ENCODE results near the gene QSOX2. TPM values are rescaled to one million over a fixed set of nuclear protein-coding genes. Genes with fewer than 3 reads are reported as not detected.
A peak's percentile ranks its signal among the peaks of the same experiment; 100 is the strongest.

QSOX2 gene
- polyA plus RNA-seq, 2 of the 4 experiments (the other 2 are of a cell fraction), result 22.3 to 30.2 TPM

DNA sequence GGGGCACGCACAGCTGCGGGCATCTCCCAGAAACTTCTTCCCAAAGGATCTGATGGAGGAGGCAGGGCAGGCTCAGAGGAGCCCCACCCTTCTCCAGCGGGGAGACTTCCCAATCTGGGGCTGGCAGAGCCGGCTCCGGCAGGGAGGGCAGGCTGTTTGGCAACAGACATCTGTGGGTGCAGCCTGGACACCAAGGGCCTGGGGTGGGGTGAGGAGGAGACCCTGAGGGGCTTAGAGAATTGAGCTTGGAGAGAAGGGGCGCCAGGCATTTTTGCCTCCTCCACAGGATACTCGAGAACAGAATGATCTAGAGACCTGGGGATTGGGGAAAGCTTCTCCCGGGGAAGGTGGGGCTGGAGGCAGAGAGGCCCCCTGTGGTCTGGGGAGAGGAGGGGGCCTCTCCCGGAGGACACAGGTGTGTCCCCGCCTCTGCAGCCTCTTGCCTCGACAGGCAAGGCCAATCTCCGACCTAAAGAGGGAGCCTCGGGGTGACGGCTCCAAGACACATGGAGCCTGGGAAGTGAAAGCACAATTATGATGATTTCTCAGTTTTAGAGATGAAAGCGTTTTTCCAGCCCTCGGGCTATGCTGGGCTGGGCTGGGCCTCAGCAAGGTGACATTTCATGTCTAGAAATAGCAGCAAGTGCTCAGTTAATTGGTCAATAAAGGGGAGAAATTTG is 49.1 kb downstream of the QSOX2 start:
- DNase-seq (ENCODE audit: low read depth in 1 of 2, low spot score in 1 of 2), result no peak
- TF ChIP-seq SMC3 (IDR thresholded peaks at IDR 0.05), result no peak
- TF ChIP-seq CEBPB (IDR thresholded peaks at IDR 0.05), result no peak
- no peak for TF ChIP-seq GATA3 (IDR thresholded peaks at IDR 0.05; ENCODE audit: borderline replicate concordance)
- no peak for TF ChIP-seq NFE2L2 (conservative IDR thresholded peaks at IDR 0.05; ENCODE audit: low read length)
- TF ChIP-seq EP300 (IDR thresholded peaks at IDR 0.05), result no peak
- TF ChIP-seq PHF8 (IDR thresholded peaks at IDR 0.05; ENCODE audit: borderline replicate concordance, low read depth), result no peak
- TF ChIP-seq, protein P1, sequence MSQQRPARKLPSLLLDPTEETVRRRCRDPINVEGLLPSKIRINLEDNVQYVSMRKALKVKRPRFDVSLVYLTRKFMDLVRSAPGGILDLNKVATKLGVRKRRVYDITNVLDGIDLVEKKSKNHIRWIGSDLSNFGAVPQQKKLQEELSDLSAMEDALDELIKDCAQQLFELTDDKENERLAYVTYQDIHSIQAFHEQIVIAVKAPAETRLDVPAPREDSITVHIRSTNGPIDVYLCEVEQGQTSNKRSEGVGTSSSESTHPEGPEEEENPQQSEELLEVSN (IDR thresholded peaks at IDR 0.05; ENCODE audit: borderline replicate concordance, low read depth), result no peak
- TF ChIP-seq, protein P2, sequence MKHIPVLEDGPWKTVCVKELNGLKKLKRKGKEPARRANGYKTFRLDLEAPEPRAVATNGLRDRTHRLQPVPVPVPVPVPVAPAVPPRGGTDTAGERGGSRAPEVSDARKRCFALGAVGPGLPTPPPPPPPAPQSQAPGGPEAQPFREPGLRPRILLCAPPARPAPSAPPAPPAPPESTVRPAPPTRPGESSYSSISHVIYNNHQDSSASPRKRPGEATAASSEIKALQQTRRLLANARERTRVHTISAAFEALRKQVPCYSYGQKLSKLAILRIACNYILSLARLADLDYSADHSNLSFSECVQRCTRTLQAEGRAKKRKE (CRISPR knock-in tag; IDR thresholded peaks at IDR 0.05; ENCODE audit: low read depth), result no peak
- no peak for TF ChIP-seq ZSCAN20 (CRISPR knock-in tag; IDR thresholded peaks at IDR 0.05)
- TF ChIP-seq RFX5 (IDR thresholded peaks at IDR 0.05), result no peak
- TF ChIP-seq, protein P3, sequence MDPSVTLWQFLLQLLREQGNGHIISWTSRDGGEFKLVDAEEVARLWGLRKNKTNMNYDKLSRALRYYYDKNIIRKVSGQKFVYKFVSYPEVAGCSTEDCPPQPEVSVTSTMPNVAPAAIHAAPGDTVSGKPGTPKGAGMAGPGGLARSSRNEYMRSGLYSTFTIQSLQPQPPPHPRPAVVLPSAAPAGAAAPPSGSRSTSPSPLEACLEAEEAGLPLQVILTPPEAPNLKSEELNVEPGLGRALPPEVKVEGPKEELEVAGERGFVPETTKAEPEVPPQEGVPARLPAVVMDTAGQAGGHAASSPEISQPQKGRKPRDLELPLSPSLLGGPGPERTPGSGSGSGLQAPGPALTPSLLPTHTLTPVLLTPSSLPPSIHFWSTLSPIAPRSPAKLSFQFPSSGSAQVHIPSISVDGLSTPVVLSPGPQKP (IDR thresholded peaks at IDR 0.05; ENCODE audit: low read depth, low read length), result no peak
- no peak for TF ChIP-seq FOXS1 (CRISPR knock-in tag; IDR thresholded peaks at IDR 0.05)
- 13% methylated on average over 13 of the region's 16 CpGs for WGBS (ENCODE audit: missing lambda C conversion rate)
- H3K4me1 ChIP-seq, result peaks cover 17% of the 10 kb centered on the region
- no peak for FAIRE-seq
- no peaks in the 10 kb centered on the region for H3K9me3 ChIP-seq
- ChIA-PET CTCF (interaction anchor here (0.6 to 1.4 kb wide), 7 partner anchors 10 to 225 kb away, joined by 3 to 9 read pairs (median 3); no protein-coding TSS in a partner anchor), POLR2A (interaction anchor here (0.6 kb wide), 1 partner anchor 15 kb away, joined by 3 read pairs; no protein-coding TSS in a partner anchor)
- H3K4me2 ChIP-seq, result no peak overlapping the region
- no peak for ATAC-seq
- H3K27ac ChIP-seq, result no peak overlapping the region
- H3K4me3 ChIP-seq, result no peak overlapping the region

DNA sequence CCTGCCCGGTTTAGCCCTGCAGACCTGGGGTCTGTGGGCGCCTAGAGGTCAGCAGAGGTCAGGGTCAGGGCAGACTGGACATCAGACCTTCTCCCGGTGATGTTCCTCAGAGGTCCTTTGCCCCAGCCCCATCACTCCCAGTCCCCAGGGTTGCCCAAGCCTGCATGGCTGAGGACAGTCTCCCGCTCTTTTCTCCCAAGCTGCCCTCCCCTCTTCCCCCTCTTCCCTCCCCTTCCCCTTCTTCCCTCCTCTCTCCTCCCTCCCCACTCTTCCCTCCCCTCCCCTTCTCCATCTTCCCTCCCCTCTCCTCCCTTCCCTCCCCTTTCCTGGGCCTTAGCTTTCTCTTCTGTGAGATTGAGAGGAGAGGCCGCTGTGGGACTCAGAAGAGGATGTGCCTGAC is 51.1 kb downstream of the QSOX2 start:
- ChIA-PET POLR2A (no interaction called here), CTCF (interaction anchor here (1.4 kb wide), 1 partner anchor 48 kb away, joined by 3 read pairs; no protein-coding TSS in a partner anchor)
- 22% methylated on average over 5 of the region's 5 CpGs for WGBS (ENCODE audit: missing lambda C conversion rate)
- H3K4me2 ChIP-seq, result no peak overlapping the region
- peak in 1 of 2 experiments; percentile 36 for DNase-seq (ENCODE audit: low read depth in 1 of 2, low spot score in 1 of 2)
- no peak for FAIRE-seq
- peaks cover 17% of the 10 kb centered on the region for H3K4me1 ChIP-seq
- ATAC-seq, result no peak
- TF ChIP-seq MAFK (IDR thresholded peaks at IDR 0.05; ENCODE audit: partially characterized antibody) (no peak), ZSCAN20 (CRISPR knock-in tag; IDR thresholded peaks at IDR 0.05) (no peak), CHD4 (IDR thresholded peaks at IDR 0.05; ENCODE audit: borderline replicate concordance) (no peak)
- H3K4me3 ChIP-seq, result no peak overlapping the region
- no peaks in the 10 kb centered on the region for H3K9me3 ChIP-seq
- H3K27ac ChIP-seq, result no peak overlapping the region

DNA sequence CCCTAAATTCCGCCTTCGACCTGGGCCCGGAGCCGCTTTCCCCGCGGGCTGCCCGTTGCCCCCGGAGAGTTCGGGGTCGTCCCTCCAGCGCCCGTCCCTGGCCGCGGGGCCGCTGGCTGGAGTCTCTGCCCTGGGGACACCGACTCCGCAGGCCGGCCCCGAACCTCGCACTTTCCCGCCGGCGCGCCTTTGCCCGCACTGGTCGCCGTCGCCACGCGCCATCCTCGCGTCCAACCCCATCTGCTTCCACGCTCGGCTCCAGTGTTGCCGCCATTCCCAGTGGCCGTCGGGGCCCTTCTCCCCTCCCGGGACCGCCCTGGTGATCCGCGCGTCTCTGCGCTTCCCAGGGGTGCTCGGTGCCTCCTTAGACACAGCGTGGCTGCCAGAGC is 51.7 kb downstream of the QSOX2 start:
- Histone ChIP-seq H3K4me3 (peak overlapping the region; percentile 36), H3K4me1 (peaks cover 17% of the 10 kb centered on the region), H3K9me3 (no peaks in the 10 kb centered on the region), H3K27ac (peak overlapping the region in 1 of 2 experiments; percentile 71; a peak in 1 of 6 replicates), H3K4me2 (peak overlapping the region; percentile 86)
- DNase-seq (ENCODE audit: low read depth in 1 of 2, low spot score in 1 of 2), result no peak
- no CpG with 5 or more reads among the region's 45 CpGs for WGBS (ENCODE audit: missing lambda C conversion rate)
- TF ChIP-seq, protein P1 (IDR thresholded peaks at IDR 0.05; ENCODE audit: borderline replicate concordance, low read depth), result peak; percentile 76; the same call in 1 of the 2 replicates
- TF ChIP-seq, protein P4, sequence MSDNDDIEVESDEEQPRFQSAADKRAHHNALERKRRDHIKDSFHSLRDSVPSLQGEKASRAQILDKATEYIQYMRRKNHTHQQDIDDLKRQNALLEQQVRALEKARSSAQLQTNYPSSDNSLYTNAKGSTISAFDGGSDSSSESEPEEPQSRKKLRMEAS (IDR thresholded peaks at IDR 0.05), result peak; percentile 33; the same call in 1 of the 2 replicates
- TF ChIP-seq HOXB13 (CRISPR knock-in tag; IDR thresholded peaks at IDR 0.05; ENCODE audit: low read depth), result no peak
- ChIA-PET POLR2A (no interaction called here), CTCF (no interaction called here)
- no peak for FAIRE-seq
- peak in 1 of 2 experiments; percentile 14; a peak in 3 of 6 replicates for ATAC-seq
